SU-DHL-6 (cell line): Measurements from ENCODE around the gene LRRC4C.

ENCODE experiments used
- EZH2phosphoT487 ChIP-seq: fragments of 200-600 bp; sonication (generic), shearing (Covaris generic); conservative IDR thresholded peaks from 2 replicates; pipeline ENCODE4 v1.6.1; 2018; ENCODE audit warnings: mild to moderate bottlenecking, antibody characterized with exemption, low read length, moderate library complexity, mixed read lengths
- TF ChIP-seq, protein P1 (sequence below): fragments of 200-600 bp; sonication (generic); IDR thresholded peaks from one replicate; pipeline ENCODE4 v1.5.1; 2017; ENCODE audit warnings: antibody characterized with exemption, mild to moderate bottlenecking, low read length, moderate library complexity; ENCODE audit not compliant: insufficient read depth, poor library complexity, severe bottlenecking

DNA sequence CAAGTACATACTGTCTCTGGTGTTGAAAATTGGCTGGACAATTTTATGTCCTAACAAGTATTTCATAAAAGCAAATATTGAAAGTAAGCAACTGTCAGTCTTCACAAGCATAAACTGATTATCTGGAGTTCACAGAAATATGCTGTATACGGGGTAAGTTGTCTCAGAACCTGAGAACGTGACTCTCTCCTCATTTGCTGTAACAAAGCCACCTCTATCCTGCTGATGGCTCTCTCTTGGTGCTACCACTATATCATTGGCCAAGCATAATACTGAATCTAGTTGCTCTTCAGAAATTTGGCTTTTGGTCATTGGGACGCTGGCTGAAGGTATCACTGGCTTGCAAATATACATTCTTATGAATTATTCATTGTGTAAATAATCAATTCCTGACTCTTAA lies 1078.0 kb downstream of the LRRC4C start:
- TF ChIP-seq, protein P1, sequence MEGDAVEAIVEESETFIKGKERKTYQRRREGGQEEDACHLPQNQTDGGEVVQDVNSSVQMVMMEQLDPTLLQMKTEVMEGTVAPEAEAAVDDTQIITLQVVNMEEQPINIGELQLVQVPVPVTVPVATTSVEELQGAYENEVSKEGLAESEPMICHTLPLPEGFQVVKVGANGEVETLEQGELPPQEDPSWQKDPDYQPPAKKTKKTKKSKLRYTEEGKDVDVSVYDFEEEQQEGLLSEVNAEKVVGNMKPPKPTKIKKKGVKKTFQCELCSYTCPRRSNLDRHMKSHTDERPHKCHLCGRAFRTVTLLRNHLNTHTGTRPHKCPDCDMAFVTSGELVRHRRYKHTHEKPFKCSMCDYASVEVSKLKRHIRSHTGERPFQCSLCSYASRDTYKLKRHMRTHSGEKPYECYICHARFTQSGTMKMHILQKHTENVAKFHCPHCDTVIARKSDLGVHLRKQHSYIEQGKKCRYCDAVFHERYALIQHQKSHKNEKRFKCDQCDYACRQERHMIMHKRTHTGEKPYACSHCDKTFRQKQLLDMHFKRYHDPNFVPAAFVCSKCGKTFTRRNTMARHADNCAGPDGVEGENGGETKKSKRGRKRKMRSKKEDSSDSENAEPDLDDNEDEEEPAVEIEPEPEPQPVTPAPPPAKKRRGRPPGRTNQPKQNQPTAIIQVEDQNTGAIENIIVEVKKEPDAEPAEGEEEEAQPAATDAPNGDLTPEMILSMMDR, result no peak
- TF ChIP-seq EZH2phosphoT487, result no peak
